Measurements from ENCODE around the gene RPTOR. TPM values are rescaled to one million over a fixed set of nuclear protein-coding genes. Genes with fewer than 3 reads are reported as not detected.
A peak's percentile ranks its signal among the peaks of the same experiment; 100 is the strongest.

RPTOR gene
- total and polyA plus RNA-seq, 10 of the 15 experiments (the other 5 are each of a cell fraction or from before 2014, with no cell fraction given) = 0.18 to 32.1 (median 7.8) TPM

DNA sequence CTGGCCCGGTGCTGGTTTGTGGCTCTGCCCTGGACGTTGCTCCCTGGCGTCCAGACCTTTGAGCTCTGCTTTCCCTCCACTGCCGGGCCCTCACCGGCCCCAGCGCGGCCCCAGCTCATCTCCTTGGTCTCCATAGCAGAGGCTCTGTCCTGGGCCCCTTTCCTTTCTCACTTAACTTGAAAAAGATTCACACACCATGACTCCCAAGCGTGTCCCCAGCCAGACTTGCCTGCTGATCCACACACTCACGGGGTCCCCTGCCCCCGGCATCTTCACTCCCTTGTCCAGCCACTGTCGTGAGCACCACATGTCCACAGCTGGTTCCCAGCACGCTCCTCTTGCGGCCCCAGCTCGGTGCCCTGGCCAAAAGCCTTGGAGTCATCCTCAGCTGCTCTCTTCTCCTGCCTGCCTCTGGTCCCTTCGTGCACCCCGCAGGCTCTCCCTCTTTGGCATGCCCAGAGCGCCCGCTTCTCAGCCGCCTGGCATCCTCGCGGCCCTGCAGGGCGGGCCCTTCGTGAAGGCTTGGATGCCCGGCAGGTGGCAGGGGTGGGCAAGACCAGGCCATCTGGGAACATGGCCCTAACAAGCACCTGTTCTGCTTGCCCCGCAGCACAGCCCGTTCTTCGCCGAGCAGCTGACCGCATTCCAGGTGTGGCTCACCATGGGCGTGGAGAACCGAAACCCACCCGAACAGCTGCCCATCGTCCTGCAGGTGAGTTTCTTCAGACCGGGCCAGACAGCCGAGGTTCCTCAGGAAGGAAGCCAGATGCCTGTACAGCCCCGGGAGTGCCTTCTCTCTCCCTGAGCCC, 301.4 kb downstream of the RPTOR start (continued):
- TF ChIP-seq, protein P1, sequence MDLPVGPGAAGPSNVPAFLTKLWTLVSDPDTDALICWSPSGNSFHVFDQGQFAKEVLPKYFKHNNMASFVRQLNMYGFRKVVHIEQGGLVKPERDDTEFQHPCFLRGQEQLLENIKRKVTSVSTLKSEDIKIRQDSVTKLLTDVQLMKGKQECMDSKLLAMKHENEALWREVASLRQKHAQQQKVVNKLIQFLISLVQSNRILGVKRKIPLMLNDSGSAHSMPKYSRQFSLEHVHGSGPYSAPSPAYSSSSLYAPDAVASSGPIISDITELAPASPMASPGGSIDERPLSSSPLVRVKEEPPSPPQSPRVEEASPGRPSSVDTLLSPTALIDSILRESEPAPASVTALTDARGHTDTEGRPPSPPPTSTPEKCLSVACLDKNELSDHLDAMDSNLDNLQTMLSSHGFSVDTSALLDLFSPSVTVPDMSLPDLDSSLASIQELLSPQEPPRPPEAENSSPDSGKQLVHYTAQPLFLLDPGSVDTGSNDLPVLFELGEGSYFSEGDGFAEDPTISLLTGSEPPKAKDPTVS (IDR thresholded peaks at IDR 0.05; ENCODE audit: low read depth, low read length) = no peak
- peak; percentile 90 for TF ChIP-seq TCF3 (IDR thresholded peaks at IDR 0.05; ENCODE audit: borderline replicate concordance, insufficient read depth, low read depth, low read length)
- no peak for TF ChIP-seq ZNF207 (IDR thresholded peaks at IDR 0.05; ENCODE audit: borderline replicate concordance)
- TF ChIP-seq TAF1 (IDR thresholded peaks at IDR 0.05; ENCODE audit: borderline replicate concordance, low read depth, low read length) = no peak
- no peak for TF ChIP-seq NBN (IDR thresholded peaks at IDR 0.05)

GRCh38 chr17:80846932-80847331, 302.3 kb downstream of the RPTOR start:
- POLR2A ChIA-PET = no interaction called here
- Histone ChIP-seq H3K9ac (ENCODE audit: control insufficient read depth, insufficient read depth, low read length) (no peak overlapping the region), H3K36me3 (ENCODE audit: control insufficient read depth in 2 of 2, insufficient read depth in 2 of 2, low read length in 1 of 2) (peaks cover 0 to 3% of the 10 kb centered on the region in 2 experiments; a peak in 3 of 4 replicates), H3K4me2 (ENCODE audit: control insufficient read depth, insufficient read depth) (no peak overlapping the region), H3K27me3 (replicated peaks in 1 of 2; ENCODE audit: control insufficient read depth in 2 of 2, insufficient read depth in 2 of 2, low read length in 1 of 2) (no peaks in the 10 kb centered on the region), H2AFZ (ENCODE audit: control insufficient read depth, low read depth, low read length) (no peak overlapping the region), H3K9me3 (replicated peaks; ENCODE audit: control insufficient read depth, insufficient read depth, low read length) (no peaks in the 10 kb centered on the region), H3K4me3 (no peak overlapping the region), H4K20me1 (ENCODE audit: control insufficient read depth, insufficient read depth) (no peaks in the 10 kb centered on the region), H3K4me1 (ENCODE audit: control insufficient read depth, insufficient read depth, low read length) (peaks cover 18% of the 10 kb centered on the region), H3K79me2 (ENCODE audit: control insufficient read depth, insufficient read depth, low read length) (no peaks in the 10 kb centered on the region), H3K27ac (ENCODE audit: control insufficient read depth, insufficient read depth) (no peak overlapping the region)
- ATAC-seq = no peak
- WGBS (ENCODE audit: insufficient coverage, insufficient replicate concordance, low lambda C conversion rate, missing lambda C conversion rate) = 96% methylated on average over 17 of the region's 17 CpGs
- no peak for DNase-seq (ENCODE audit: low read depth, low spot score)
- CTCF ChIA-PET = interaction anchor here (1.0 kb wide), 1 partner anchor 125 kb away, joined by 3 read pairs; no protein-coding TSS in a partner anchor
- RAD21 ChIA-PET (ENCODE audit: unreplicated experiment) = no interaction called here
- no TSS peak for BruUV-seq (replicated peaks)
- TF ChIP-seq NR2C2 (IDR thresholded peaks at IDR 0.05; ENCODE audit: borderline replicate concordance, control insufficient read depth, insufficient read length, low read depth) (no peak), TAF1 (IDR thresholded peaks at IDR 0.05; ENCODE audit: borderline replicate concordance, low read depth, low read length) (no peak), FOXM1 (IDR thresholded peaks at IDR 0.05; ENCODE audit: low read depth, low read length) (no peak), FOS (IDR thresholded peaks at IDR 0.05; ENCODE audit: borderline replicate concordance, extremely low read depth, insufficient read length) (no peak), BRCA1 (IDR thresholded peaks at IDR 0.05; ENCODE audit: low read depth, low read length) (no peak), POLR2A (IDR thresholded peaks at IDR 0.05; ENCODE audit: low read depth, low read length) (no peak), IKZF2 (IDR thresholded peaks at IDR 0.05) (no peak)
- in situ Hi-C loops (cut with MboI) = no loop called here
- SMC1A ChIA-PET (ENCODE audit: uncharacterized antibody, unreplicated experiment) = no interaction called here
- intact Hi-C loops (cut with micrococcal nuclease; ENCODE audit: unreplicated experiment) = no loop called here
- FAIRE-seq = no peak
